DOHH2 (cell line): ENCODE data around the gene PSMB4.
"Not testable (repeated sequence)": the region's sequence is repeated elsewhere in the genome, so short reads cannot be mapped to it uniquely, and the experiment has no call there.

Experiments
- H3F3A ChIP-seq: fragments of 200-600 bp; sonication (generic), shearing (Covaris generic); 2 replicates; pipeline ENCODE4 v1.6.0; 2016; ENCODE audit warnings: antibody characterized with exemption, mild to moderate bottlenecking; ENCODE audit not compliant: control insufficient read depth, insufficient read depth
- H3K27ac ChIP-seq: fragments of 200-600 bp; sonication (generic); 2 replicates; pipeline ENCODE4 v1.5.1; 2014; ENCODE audit warnings: low read depth, mild to moderate bottlenecking, low read length, moderate library complexity
- H3K27me3 ChIP-seq: fragments of 200-600 bp; sonication (generic); 2 replicates; pipeline ENCODE4 v1.6.1; 2014; ENCODE audit warnings: mild to moderate bottlenecking, low read length, mixed read lengths; ENCODE audit not compliant: control insufficient read depth
- H3K36me3 ChIP-seq: fragments of 200-600 bp; sonication (generic); 2 replicates; pipeline ENCODE4 v1.6.1; 2014; ENCODE audit warnings: mild to moderate bottlenecking, low read length, moderate library complexity, mixed read lengths; ENCODE audit not compliant: control insufficient read depth
- H3K4me1 ChIP-seq: fragments of 200-600 bp; sonication (generic); 2 replicates; pipeline ENCODE4 v1.6.1; 2014; ENCODE audit warnings: mild to moderate bottlenecking, low read length, mixed read lengths; ENCODE audit not compliant: control insufficient read depth
- H3K4me2 ChIP-seq: fragments of 200-600 bp; sonication (generic); 2 replicates; pipeline ENCODE4 v1.6.0; 2014; ENCODE audit warnings: mild to moderate bottlenecking, low read length, moderate library complexity
- H3K4me3 ChIP-seq: fragments of 200-600 bp; sonication (generic); 2 replicates; pipeline ENCODE4 v1.5.1; 2014; ENCODE audit warnings: mild to moderate bottlenecking, low read length, mixed read lengths
- H3K79me2 ChIP-seq: fragments of 200-600 bp; sonication (generic); 2 replicates; pipeline ENCODE4 v1.6.1; 2014; ENCODE audit warnings: mild to moderate bottlenecking, low read length, mixed read lengths; ENCODE audit not compliant: control insufficient read depth
- H3K9me2 ChIP-seq: fragments of 200-600 bp; sonication (generic); replicated peaks from 2 replicates; pipeline ENCODE4 v1.6.1; 2014; ENCODE audit warnings: mild to moderate bottlenecking, low read length, mixed read lengths; ENCODE audit not compliant: control insufficient read depth
- H3K9me3 ChIP-seq: fragments of 200-600 bp; sonication (generic); 2 replicates; pipeline ENCODE4 v1.6.1; 2014; ENCODE audit warnings: antibody characterized with exemption, low read length, mixed read lengths; ENCODE audit not compliant: control insufficient read depth, insufficient read depth
- H4K20me1 ChIP-seq: fragments of 200-600 bp; sonication (generic); 2 replicates; pipeline ENCODE4 v1.6.0; 2014; ENCODE audit warnings: low read depth, mild to moderate bottlenecking, antibody characterized with exemption, low read length, moderate library complexity; ENCODE audit not compliant: control insufficient read depth, insufficient read depth
- CTCF ChIP-seq: fragments of 200-600 bp; sonication (generic); IDR thresholded peaks from one replicate; pipeline ENCODE4 v1.5.1; 2014; ENCODE audit warnings: antibody characterized with exemption, mild to moderate bottlenecking, low read depth, low read length; ENCODE audit not compliant: poor library complexity, severe bottlenecking
- EZH2phosphoT487 ChIP-seq: fragments of 200-600 bp; sonication (generic); IDR thresholded peaks from 2 replicates; pipeline ENCODE4 v1.6.1; 2017; ENCODE audit warnings: borderline replicate concordance, mild to moderate bottlenecking, antibody characterized with exemption, low read length, moderate library complexity, mixed read lengths

The PSMB4 gene

GRCh38 chr1:151419819-151420218 is 20.4 kb downstream of the PSMB4 start:
- H3K9me2 ChIP-seq = no peaks in the 10 kb centered on the region
- H3K4me1 ChIP-seq = no peaks in the 10 kb centered on the region
- H4K20me1 ChIP-seq = no peaks in the 10 kb centered on the region
- 0 out of 2 replicates have a peak, but pooled peaks cover 3% of the 10 kb centered on the region for H3F3A ChIP-seq
- H3K36me3 ChIP-seq = peaks cover 82% of the 10 kb centered on the region
- H3K9me3 ChIP-seq = no peaks in the 10 kb centered on the region
- no peak overlapping the region for H3K4me2 ChIP-seq
- TF ChIP-seq CTCF = no peak
- TF ChIP-seq EZH2phosphoT487 = no peak
- H3K27me3 ChIP-seq = no peaks in the 10 kb centered on the region
- no peaks in the 10 kb centered on the region for H3K79me2 ChIP-seq
- H3K4me3 ChIP-seq = no peak overlapping the region
- H3K27ac ChIP-seq = no peak overlapping the region

- no peak overlapping the region for H3K4me3 ChIP-seq
- H3K9me3 ChIP-seq = no peaks in the 10 kb centered on the region
- 0 out of 2 replicates have a peak, but pooled peaks cover 3% of the 10 kb centered on the region for H3F3A ChIP-seq
- no peaks in the 10 kb centered on the region for H3K9me2 ChIP-seq
- no peaks in the 10 kb centered on the region for H3K27me3 ChIP-seq
- H3K27ac ChIP-seq = no peak overlapping the region
- H4K20me1 ChIP-seq = peaks cover under 1% of the 10 kb centered on the region; the same call in 1 of the 2 replicates
- H3K4me1 ChIP-seq = no peaks in the 10 kb centered on the region
- H3K4me2 ChIP-seq = no peak overlapping the region
- TF ChIP-seq CTCF (no peak), EZH2phosphoT487 (no peak)
- peaks cover 95% of the 10 kb centered on the region for H3K36me3 ChIP-seq
- H3K79me2 ChIP-seq = peaks cover 9% of the 10 kb centered on the region
These were observed 25.7 kb downstream of the PSMB4 start for GRCh38 chr1:151425103-151425502.

GRCh38 chr1:151428068-151428467 is 28.7 kb downstream of the PSMB4 start:
- Histone ChIP-seq H3K9me3 (no peaks in the 10 kb centered on the region), H3K9me2 (no peaks in the 10 kb centered on the region), H3K36me3 (peaks cover 75% of the 10 kb centered on the region), H3K4me2 (no peak overlapping the region), H3K27me3 (no peaks in the 10 kb centered on the region), H3K4me3 (no peak overlapping the region), H3K79me2 (peaks cover 35% of the 10 kb centered on the region), H3K4me1 (no peaks in the 10 kb centered on the region), H3K27ac (no peak overlapping the region), H4K20me1 (peaks cover 4% of the 10 kb centered on the region; the same call in 1 of the 2 replicates), H3F3A (0 out of 2 replicates have a peak, but pooled peaks cover 2% of the 10 kb centered on the region)
- no peak for TF ChIP-seq CTCF
- no peak for TF ChIP-seq EZH2phosphoT487

GRCh38 chr1:151433827-151434226 is 34.5 kb downstream of the PSMB4 start:
- not testable (repeated sequence) for H3K4me3 ChIP-seq, H3K27me3 ChIP-seq, H3K9me3 ChIP-seq, H3K4me2 ChIP-seq, H3K4me1 ChIP-seq, H3K9me2 ChIP-seq, H4K20me1 ChIP-seq, H3F3A ChIP-seq, H3K27ac ChIP-seq
- Histone ChIP-seq H3K36me3 (peaks cover 41% of the 10 kb centered on the region), H3K79me2 (peaks cover 88% of the 10 kb centered on the region)
